Measurements from ENCODE around the gene TPX2. TPM values are rescaled to one million over a fixed set of nuclear protein-coding genes. Genes with fewer than 3 reads are reported as not detected.
"Not testable (repeated sequence)": the region's sequence is repeated elsewhere in the genome, so short reads cannot be mapped to it uniquely, and the experiment has no call there.

The TPX2 gene
- total RNA-seq, 1 experiment from 2014 or later = 312 TPM

- peak; percentile 62 for DNase-seq (ENCODE audit: low read depth)
These were observed 76.5 kb downstream of the TPX2 start for GRCh38 chr20:31815408-31816188.

DNA sequence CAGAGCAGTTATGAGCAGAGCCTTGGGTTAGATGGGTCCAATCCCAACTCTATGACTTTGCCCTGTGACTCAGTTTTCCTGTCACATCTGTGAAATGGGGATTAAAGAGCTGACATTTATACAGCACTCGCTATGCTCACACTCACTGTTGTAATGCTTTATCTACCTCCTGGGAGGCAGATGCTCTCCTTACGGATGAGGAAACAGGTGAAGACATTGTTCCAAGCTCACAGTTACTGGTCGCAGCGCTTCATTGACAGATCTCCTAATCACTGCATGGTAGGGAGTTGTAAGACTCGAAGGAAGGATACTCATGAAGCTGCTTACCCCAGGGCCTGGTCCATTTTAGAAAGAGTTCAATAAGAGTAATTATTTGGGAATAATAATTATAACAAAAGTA is 77.1 kb downstream of the TPX2 start:
- no peak for DNase-seq (ENCODE audit: low read depth)

DNA sequence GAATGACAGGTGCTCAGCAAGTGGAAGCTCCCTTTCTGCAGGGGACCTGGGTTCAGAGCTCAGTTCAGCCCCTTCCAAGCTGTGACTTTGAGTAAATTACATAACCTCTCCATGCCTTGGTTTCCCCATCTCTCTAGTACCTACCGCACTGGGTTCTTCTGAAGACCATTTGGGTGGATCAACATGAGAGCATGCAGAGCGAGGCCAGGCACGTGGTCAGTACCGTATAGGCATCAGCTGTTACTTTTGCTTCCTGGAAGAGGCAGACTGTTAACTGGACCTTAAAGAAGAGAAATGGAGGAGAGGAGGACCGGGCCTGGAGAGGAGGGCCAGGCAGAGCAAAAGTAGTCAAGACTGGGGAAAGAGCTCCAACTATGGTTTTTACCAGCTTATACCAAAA is 78.4 kb downstream of the TPX2 start:
- no peak for DNase-seq (ENCODE audit: low read depth)

DNA sequence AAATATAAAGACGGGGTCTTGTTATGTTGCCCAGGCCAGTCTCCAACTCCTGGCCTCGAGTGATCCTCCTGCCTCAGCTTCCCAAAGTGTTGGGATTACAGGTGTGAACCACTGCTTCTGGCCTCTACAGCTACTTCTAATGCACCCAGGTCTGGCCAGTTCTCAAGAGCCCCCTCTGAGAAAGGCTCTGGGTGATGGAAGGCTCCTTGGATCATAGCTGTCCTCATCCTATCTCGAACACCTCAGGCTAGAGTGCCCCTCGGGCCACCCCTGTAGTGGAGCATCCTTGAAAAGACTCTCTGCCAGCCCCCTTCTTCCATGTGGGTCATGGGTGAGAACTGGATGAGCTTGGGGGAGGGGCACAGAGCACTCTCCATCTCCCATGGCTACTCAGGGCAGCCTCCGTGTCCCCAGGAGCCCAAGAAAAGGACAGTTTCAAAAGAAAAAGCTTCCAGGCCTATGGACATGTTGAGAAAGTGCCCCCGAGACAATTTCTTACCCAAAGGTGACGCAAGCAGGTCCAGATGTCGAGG is 79.4 kb downstream of the TPX2 start:
- DNase-seq (ENCODE audit: low read depth) = no peak

DNA sequence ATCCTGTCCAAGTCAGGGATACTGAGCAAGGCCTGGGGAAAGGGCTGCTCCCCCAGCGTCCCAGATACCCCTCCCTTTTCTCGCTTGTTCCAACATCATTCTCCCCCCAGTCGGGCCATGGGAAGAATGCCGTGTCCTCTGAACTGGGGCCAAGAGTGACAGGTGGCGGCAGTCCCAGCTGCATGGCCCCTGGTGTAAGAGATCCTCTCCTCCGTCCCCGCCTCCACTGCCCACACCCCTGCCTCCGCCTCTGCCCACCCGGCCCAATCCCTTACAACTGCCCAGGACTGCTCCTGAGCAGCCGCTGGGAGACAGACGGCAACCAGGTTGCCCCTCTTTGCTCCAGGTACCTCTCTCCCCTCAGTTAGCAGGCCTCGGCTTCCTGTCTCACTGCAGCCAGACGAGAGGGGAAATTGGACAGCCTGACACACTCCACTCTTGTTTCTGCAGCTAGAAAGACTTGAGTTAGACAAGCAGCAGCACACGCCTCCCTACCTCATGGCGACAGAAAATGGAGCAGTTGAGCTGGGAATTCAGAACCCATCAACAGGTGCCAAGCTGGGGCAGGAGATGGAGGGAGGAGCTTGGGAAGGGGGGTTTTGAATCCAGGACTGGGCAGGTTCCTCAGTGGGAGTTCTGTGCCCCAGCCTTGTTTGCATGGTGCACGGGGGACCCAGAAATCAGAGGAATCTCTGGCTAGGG is 80.1 kb downstream of the TPX2 start, which contains the start of gene MYLK2:
TSS of gene MYLK2 (plus strand) at position 274 of the 702 bp plus-strand sequence. CDS start at position 499, 225 bp downstream.
- DNase-seq (ENCODE audit: low read depth) = no peak

DNA sequence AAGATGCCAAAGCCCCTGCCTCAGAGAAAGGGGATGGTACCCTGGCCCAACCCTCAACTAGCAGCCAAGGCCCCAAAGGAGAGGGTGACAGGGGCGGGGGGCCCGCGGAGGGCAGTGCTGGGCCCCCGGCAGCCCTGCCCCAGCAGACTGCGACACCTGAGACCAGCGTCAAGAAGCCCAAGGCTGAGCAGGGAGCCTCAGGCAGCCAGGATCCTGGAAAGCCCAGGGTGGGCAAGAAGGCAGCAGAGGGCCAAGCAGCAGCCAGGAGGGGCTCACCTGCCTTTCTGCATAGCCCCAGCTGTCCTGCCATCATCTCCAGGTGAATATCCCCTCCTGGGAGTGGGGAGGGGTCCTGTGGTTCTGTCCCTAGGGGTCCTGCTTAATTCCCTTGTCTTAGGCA is 81.1 kb downstream of the TPX2 start:
- DNase-seq (ENCODE audit: low read depth) = no peak

DNA sequence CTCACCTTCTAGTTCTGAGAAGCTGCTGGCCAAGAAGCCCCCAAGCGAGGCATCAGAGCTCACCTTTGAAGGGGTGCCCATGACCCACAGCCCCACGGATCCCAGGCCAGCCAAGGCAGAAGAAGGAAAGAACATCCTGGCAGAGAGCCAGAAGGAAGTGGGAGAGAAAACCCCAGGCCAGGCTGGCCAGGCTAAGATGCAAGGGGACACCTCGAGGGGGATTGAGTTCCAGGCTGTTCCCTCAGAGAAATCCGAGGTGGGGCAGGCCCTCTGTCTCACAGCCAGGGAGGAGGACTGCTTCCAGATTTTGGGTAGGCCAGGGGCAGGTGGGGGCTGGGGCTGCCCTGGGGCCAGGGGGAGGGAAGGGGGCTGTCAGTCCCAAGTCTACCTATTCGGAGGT is 82.3 kb downstream of the TPX2 start:
- DNase-seq (ENCODE audit: low read depth) = no peak

DNA sequence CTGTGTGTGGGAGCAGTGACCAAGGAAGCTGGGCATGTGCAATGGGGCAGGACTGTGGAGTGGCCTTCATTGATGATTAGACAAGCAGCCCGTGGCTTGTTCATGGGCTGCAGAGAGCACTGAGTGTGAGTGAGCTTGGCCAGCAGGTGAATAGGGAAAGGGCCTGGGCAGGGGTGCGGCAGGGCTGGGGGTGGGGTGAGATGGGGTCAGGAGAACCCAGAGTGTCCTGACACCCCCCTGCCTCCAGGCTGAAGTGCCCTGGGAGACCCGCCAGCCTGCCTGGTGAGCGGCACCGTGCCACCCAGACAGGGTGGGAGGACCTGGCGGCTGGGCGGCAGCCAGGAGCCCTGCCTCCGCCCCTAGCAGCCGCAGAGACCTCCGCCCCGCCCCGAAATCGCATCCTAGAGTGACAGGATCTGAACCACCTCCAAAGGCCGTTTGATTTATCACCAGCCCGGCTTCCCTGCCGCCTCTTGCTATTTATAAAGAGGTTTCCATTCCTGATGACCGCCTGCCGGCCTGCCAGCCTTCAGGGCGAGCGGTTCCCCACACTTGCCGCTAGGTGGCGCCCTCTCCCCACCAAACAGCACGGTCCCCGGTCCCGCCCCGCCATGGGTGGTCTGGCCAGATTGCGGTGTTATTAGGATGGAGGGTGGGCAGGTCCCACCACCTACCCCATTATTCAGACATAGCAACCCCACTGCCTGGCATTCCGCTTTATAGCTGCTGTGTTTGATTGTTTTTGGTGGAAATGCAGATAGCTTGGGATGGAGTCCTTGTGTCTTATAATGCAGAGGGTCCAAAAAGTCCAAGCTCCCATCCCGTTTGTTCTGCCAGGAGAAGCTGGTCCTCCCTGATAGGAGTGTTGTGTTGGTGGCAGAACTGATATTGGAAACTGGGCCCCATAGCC is 83.6 kb downstream of the TPX2 start:
- DNase-seq (ENCODE audit: low read depth) = peak; percentile 81

DNA sequence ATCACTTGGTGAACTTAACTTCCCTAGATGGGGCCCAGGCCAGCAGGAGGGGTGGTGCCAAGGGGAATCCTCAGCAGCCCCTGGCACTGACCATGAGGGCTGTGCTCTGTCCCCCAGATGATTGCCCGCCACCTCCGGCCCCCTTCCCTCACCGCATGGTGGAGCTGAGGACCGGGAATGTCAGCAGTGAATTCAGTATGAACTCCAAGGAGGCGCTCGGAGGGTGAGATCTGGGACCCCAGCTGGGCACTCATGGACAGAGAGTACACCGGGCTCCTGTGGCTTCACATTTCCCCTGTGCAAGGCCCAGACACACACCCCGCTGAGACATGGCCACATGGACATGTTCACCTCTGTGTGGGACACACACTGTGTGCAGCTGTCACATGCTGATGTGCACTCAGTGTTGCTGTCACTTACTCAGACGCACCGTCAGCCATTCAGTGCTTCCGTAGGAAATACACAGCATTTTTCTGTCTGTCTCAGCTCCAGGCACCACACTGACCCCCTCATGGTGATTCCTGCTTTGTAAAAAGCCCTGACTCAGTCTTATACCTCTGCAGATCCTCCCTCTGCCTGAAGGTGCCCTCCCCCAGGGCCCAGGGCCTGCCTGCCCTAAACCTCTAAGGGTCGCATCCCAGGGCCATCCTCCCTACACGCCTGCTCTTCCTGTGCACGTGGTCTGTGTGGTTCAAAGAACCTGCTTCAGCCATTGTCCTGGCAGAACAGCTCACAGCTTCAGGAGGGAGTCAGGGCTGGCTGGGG is 84.5 kb downstream of the TPX2 start:
- DNase-seq (ENCODE audit: low read depth) = no peak

DNA sequence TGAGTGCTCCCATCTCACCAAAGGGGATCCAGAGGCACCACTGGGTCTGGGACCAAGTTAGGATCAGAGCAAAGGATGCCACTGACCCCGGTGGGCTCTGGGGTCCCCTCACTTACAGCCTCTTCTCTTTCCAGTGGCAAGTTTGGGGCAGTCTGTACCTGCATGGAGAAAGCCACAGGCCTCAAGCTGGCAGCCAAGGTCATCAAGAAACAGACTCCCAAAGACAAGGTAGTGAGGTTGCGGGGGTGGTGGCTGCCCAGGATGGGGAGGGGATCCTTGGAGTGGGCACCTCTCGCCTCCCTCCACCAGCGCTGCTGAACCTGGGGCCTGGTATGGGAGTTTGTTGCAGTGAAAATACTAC is 85.0 kb downstream of the TPX2 start:
- DNase-seq (ENCODE audit: low read depth) = no peak

GRCh38 chr20:31824554-31825313 is 85.6 kb downstream of the TPX2 start:
- no peak for DNase-seq (ENCODE audit: low read depth)

DNA sequence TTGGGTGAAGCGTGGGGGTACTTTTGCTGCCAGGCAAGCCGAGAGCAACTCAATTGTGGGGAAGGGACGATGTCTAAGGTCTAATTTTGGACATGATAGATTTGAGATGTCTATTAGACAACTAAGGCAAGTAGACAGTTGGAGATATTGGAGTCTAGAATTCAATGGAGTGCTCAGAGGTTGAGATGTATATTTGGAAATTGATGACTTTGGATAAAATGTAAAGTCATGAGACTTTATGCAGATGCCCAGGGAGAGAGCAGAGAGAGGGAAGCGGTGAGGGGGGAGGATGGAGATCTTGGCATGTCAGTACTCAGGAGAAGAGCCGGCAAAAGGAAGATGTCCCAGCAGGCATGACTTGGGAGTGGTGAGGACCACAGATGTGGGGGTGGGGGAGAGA is 87.0 kb downstream of the TPX2 start:
- DNase-seq (ENCODE audit: low read depth) = no peak

DNA sequence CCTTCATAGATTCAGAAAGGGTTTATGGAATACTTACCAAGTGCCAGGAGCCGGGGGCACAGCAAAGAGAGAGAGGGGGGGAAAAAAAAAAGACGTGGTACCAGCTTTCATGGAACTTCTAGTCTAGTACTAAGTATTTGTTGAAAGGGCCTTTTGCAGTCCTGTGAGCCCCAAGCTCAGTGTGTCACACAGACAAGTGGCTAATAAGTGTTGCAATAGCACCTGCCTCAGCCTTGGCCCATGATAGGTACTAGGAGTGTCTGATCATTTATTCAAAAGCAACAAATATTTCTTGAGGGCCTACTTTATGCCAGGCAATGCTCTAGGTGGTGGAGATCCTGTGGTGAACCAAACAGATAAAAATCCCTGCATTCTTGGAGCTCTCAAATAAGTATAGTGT is 88.0 kb downstream of the TPX2 start:
- no peak for DNase-seq (ENCODE audit: low read depth)

DNA sequence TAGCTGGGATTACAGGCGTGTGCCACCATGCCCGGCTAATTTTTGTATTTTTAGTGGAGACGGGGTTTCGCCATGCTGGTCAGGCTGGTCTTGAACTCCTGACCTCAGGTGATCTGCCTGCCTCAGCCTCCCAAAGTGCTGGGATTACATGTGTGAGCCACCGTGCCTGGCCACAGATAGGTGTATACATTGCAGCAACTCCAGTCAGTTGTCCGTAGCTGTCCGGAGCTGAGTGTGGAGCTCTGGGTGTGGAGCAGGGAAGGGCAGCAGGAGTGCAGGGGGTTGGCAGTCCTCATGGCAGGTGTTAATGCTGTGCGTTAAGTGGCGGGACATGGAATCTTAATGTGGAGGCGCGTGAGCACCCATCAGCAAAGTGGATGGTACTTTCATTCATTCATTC is 88.9 kb downstream of the TPX2 start:
- not testable (repeated sequence) for DNase-seq (ENCODE audit: low read depth)

DNA sequence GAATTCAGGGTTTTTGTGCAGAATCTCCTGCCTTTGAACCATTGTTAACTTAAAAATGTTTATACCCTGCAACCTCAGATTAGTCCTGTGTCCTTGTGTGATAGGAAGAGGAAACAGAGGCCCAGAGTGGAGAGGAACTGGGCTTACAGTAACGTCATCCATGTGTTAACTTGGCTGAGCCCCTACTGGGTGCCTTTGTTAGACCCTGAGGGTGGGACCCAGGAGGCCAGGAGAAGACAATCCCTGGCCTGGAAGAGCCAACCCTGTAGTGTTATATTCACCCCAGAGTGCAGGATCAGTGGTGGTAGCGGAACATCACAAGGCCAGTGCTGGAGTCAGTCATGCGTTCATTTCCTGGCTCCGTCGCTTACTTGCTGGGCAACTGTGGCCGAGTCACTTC is 90.6 kb downstream of the TPX2 start:
- DNase-seq (ENCODE audit: low read depth) = no peak

- no peak for DNase-seq (ENCODE audit: low read depth)
These were observed 91.4 kb downstream of the TPX2 start for GRCh38 chr20:31830406-31830981.

DNA sequence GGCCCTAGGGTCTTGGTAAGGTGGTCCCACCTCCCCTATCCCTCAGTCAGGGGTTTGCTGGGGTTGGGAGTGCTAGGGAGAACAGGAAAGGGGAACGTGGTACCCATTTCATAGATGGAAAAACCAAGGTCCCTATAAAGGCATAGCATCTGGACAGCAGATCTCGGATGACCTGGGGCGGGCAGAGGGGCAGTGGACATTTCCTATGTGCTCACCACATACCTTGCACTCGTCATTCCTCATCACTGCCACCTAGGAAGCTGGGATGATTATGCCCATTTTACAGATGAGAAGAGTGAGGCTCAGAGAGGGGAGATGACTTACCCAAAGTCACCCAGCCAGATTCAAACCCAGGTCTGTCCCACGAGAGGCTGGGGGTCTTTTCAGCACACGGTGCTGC is 92.1 kb downstream of the TPX2 start:
- DNase-seq (ENCODE audit: low read depth) = no peak

DNA sequence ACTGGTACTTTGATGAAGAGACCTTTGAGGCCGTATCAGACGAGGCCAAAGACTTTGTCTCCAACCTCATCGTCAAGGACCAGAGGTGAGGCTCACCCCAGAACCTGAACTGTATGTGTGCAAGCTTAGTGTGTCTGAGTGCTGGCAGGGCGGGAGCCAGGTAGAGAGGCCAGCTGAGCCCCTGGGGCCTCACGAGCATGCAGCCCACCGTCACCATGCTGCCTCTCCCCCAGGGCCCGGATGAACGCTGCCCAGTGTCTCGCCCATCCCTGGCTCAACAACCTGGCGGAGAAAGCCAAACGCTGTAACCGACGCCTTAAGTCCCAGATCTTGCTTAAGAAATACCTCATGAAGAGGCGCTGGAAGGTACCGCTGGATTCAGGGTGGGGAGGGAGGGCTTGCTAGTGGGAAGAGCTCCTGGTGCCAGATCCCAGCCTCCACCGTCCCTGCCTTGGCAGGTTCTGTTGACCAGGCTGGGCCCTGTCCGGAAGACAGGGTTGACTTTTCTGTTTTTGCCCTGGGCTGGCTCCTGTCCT is 92.7 kb downstream of the TPX2 start:
- DNase-seq (ENCODE audit: low read depth) = no peak

DNA sequence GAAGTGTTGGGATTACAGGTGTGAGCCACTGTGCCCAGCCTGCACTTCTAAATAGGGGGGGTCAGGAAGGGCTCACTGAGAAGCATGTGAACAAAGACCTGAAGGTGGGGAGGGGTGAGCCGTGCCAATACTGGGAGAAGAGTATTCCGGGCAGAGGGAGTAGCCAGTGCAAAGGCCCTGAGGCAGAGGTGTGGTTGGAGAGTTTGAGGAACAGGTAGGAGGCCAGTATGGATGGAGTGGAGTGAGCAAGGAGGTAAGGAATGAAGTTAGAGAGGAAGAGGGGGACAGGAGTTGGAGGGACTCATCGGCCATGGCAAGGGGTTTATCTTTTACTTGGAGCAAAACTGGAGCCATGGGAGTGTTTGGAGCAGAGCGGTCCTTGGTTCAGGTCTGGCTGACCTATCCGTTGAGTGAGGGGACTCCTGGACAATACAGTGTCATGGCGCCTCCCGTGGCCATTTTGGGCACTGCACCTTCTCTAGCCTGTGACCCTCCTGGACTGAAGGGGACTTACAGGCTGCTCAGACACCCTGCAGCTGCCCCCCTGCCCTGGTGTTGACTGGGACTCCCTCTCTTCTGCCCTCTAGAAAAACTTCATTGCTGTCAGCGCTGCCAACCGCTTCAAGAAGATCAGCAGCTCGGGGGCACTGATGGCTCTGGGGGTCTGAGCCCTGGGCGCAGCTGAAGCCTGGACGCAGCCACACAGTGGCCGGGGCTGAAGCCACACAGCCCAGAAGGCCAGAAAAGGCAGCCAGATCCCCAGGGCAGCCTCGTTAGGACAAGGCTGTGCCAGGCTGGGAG is 94.2 kb downstream of the TPX2 start:
- DNase-seq (ENCODE audit: low read depth) = peak; percentile 52

Data from RPMI7951 (cell line).